Vagina (tissue), 2 donors: ENCODE data around the gene MGLL.

Source experiments
- CTCF ChIP-seq, 3 experiments: fragments of 450-650 bp in 2 of 3; fragments of 200-600 bp in 1 of 3; sonication (generic) in 1 of 3; IDR thresholded peaks; one replicate each; pipeline ENCODE4 v1.5.1; 2017 to 2019; ENCODE audit warnings: antibody characterized with exemption in 3 of 3, mild to moderate bottlenecking in 2 of 3, moderate library complexity in 2 of 3
- POLR2A ChIP-seq, 2 donors: fragments of 450-650 bp; IDR thresholded peaks; one replicate each; pipeline ENCODE4 v1.6.1; 2017; ENCODE audit warnings: antibody characterized with exemption in 2 of 2, mild to moderate bottlenecking in 2 of 2, moderate library complexity in 2 of 2
- POLR2AphosphoS5 ChIP-seq, 2 donors: sonication (generic); formaldehyde crosslinking; IDR thresholded peaks; one replicate each; pipeline ENCODE4 v1.9.0; 2017; ENCODE audit warnings: antibody characterized with exemption in 2 of 2, mild to moderate bottlenecking in 2 of 2, low read depth in 1 of 2; ENCODE audit not compliant: insufficient read depth in 1 of 2

GRCh38 chr3:127718245-127718915 lies 103.9 kb downstream of the MGLL start:
- TF ChIP-seq CTCF (IDR thresholded peaks at IDR 0.05) (no peak), POLR2A (IDR thresholded peaks at IDR 0.05) (no peak), POLR2AphosphoS5 (IDR thresholded peaks at IDR 0.05; ENCODE audit: insufficient read depth in 1 of 2, low read depth in 1 of 2) (no peak)
